ENCODE data around the gene APBB2.
A peak's percentile ranks its signal among the peaks of the same experiment; 100 is the strongest.

Gene APBB2

GRCh38 chr4:41205854-41206460, 8.4 kb downstream of the APBB2 start:
- Histone ChIP-seq H3K27ac (ENCODE audit: low read depth, low read length) (peak overlapping the region; percentile 90; the same call in 1 of the 2 replicates), H3K4me3 (ENCODE audit: low read depth, low read length) (no peak overlapping the region)

DNA sequence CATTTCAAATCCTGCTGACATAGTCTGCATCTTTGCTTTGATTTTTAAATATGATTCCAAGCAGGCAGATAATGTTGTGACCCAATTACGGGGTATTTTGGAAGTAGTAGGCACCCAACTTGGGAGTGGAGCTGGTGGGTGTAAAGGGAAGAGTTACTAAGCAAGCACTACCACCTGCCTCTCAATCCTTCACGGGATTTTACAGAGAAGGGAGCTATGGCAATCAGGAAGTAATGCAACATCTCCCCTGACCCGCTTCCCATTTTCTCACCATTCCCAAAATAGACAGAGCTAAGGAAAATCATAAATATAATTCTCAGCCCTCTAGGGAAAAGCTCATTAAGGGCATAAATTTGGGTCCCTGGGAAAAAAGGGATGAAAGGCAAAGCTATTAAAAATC, 9.2 kb downstream of the APBB2 start:
- Histone ChIP-seq H3K4me3 (ENCODE audit: low read depth, low read length) (peak overlapping the region; percentile 38; the same call in 1 of the 2 replicates), H3K79me2 (ENCODE audit: control insufficient read depth, insufficient read depth, low read length, unreplicated experiment) (peaks cover 97% of the 10 kb centered on the region), H3K27ac (ENCODE audit: low read depth, low read length) (peak overlapping the region; percentile 90)

More at GRCh38 chr4:41205854-41206460, 8.4 kb downstream of the APBB2 start:
- H3K79me2 ChIP-seq (ENCODE audit: control insufficient read depth, insufficient read depth, low read length, unreplicated experiment), result peaks cover 97% of the 10 kb centered on the region
- no peaks in the 10 kb centered on the region for H3K27me3 ChIP-seq (ENCODE audit: insufficient read depth, low read length)
- peaks cover 88% of the 10 kb centered on the region for H3K4me1 ChIP-seq (ENCODE audit: control insufficient read depth, insufficient read depth, low read length, unreplicated experiment)
- no peaks in the 10 kb centered on the region for H3K36me3 ChIP-seq (ENCODE audit: insufficient read depth, low read length)
- no peak overlapping the region for H2AFZ ChIP-seq (ENCODE audit: low read length, unreplicated experiment)

DNA sequence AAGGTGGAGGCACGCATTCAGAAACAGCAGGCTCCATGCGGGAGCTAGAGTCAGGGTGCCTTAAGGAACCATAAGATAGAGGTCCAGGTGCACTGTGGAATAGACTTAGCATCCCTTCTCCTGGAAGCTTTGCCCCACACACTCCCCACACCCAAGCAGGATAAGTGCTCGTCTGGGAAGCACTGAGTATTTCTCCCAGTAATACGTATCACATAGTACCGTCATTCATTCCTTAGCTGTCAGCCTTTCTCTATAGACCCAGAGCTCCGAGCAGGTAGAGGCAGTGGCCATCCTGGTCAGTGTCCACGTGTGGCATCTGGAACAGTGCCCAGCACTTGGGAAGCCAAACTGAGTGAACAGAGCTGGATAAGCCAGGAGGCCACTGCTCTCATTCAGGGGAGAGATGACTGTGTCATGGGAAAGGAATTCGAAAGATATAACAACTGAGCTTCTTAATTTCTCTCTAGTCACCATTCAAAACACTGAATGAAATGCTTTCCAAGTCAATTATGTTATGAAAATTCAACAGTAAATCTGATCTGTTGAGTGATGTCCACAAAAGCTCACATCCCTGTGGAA, 9.9 kb downstream of the APBB2 start:
- Histone ChIP-seq H3K4me1 (ENCODE audit: control insufficient read depth, insufficient read depth, low read length, unreplicated experiment) (peaks cover 98% of the 10 kb centered on the region), H3K27me3 (ENCODE audit: insufficient read depth, low read length) (no peaks in the 10 kb centered on the region), H3K36me3 (ENCODE audit: insufficient read depth, low read length) (no peaks in the 10 kb centered on the region), H2AFZ (ENCODE audit: low read length, unreplicated experiment) (no peak overlapping the region), H3K4me3 (ENCODE audit: low read depth, low read length) (peak overlapping the region; percentile 46; the same call in 1 of the 2 replicates), H3K27ac (ENCODE audit: low read depth, low read length) (peak overlapping the region; percentile 90), H3K79me2 (ENCODE audit: control insufficient read depth, insufficient read depth, low read length, unreplicated experiment) (peaks cover 97% of the 10 kb centered on the region)

More for the DNA sequence above, 9.2 kb downstream of the APBB2 start:
- Histone ChIP-seq H3K27me3 (ENCODE audit: insufficient read depth, low read length) (no peaks in the 10 kb centered on the region), H3K4me1 (ENCODE audit: control insufficient read depth, insufficient read depth, low read length, unreplicated experiment) (peaks cover 96% of the 10 kb centered on the region), H2AFZ (ENCODE audit: low read length, unreplicated experiment) (no peak overlapping the region), H3K36me3 (ENCODE audit: insufficient read depth, low read length) (no peaks in the 10 kb centered on the region)

- H2AFZ ChIP-seq (ENCODE audit: low read length, unreplicated experiment), result peak overlapping the region; percentile 39
- peaks cover 92% of the 10 kb centered on the region for H3K4me1 ChIP-seq (ENCODE audit: control insufficient read depth, insufficient read depth, low read length, unreplicated experiment)
- H3K79me2 ChIP-seq (ENCODE audit: control insufficient read depth, insufficient read depth, low read length, unreplicated experiment), result peaks cover 97% of the 10 kb centered on the region
- H3K36me3 ChIP-seq (ENCODE audit: insufficient read depth, low read length), result no peaks in the 10 kb centered on the region
- peak overlapping the region; percentile 90 for H3K27ac ChIP-seq (ENCODE audit: low read depth, low read length)
- H3K27me3 ChIP-seq (ENCODE audit: insufficient read depth, low read length), result no peaks in the 10 kb centered on the region
- peak overlapping the region; percentile 46; the same call in 1 of the 2 replicates for H3K4me3 ChIP-seq (ENCODE audit: low read depth, low read length)
Measured at GRCh38 chr4:41203841-41204240, 10.5 kb downstream of the APBB2 start.

DNA sequence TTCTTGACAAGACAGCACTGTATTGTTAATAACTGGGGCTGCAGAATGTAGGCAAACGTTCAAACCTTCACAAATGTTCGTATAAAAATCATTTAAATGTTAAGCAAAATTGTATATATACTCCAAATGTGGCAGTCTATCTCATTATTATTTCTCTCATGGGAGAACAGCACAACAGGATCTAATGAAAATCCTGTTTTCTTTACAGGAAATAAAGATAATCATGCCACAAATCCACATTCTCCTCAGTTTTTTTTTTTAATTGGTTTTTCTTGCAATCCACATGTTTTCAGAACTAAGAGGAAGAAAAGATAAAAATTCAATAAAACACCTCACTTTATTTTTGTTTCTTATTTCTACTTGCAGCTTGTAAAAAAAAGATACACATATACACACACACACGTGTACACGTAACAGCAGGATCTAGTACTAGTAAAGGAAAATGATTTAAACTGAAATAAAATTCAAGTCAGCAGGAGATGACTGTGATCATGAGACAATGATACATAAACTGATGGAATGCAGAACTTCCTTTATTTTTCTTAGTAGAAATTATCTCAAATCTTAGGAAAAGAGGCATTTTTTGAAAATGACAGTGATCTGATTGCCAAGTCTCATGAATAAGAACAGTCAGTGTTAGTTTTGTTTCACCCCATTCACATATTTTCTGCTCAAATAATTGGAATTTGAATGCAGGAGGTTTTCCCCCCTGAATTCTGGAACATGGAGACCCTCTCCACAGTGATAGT, 11.3 kb downstream of the APBB2 start:
- H3K79me2 ChIP-seq (ENCODE audit: control insufficient read depth, insufficient read depth, low read length, unreplicated experiment), result peaks cover 98% of the 10 kb centered on the region
- H3K36me3 ChIP-seq (ENCODE audit: insufficient read depth, low read length), result no peaks in the 10 kb centered on the region; the same call in 1 of the 2 replicates
- peak overlapping the region; percentile 39 for H2AFZ ChIP-seq (ENCODE audit: low read length, unreplicated experiment)
- H3K4me1 ChIP-seq (ENCODE audit: control insufficient read depth, insufficient read depth, low read length, unreplicated experiment), result peaks cover 84% of the 10 kb centered on the region
- peak overlapping the region; percentile 90 for H3K27ac ChIP-seq (ENCODE audit: low read depth, low read length)
- H3K27me3 ChIP-seq (ENCODE audit: insufficient read depth, low read length), result no peaks in the 10 kb centered on the region
- peak overlapping the region; percentile 46 for H3K4me3 ChIP-seq (ENCODE audit: low read depth, low read length)

- H3K79me2 ChIP-seq (ENCODE audit: control insufficient read depth, insufficient read depth, low read length, unreplicated experiment), result peaks cover 98% of the 10 kb centered on the region
- no peak overlapping the region for H2AFZ ChIP-seq (ENCODE audit: low read length, unreplicated experiment)
- H3K4me1 ChIP-seq (ENCODE audit: control insufficient read depth, insufficient read depth, low read length, unreplicated experiment), result peaks cover 79% of the 10 kb centered on the region
- H3K36me3 ChIP-seq (ENCODE audit: insufficient read depth, low read length), result no peaks in the 10 kb centered on the region; the same call in 1 of the 2 replicates
- peak overlapping the region; percentile 90 for H3K27ac ChIP-seq (ENCODE audit: low read depth, low read length)
- peak overlapping the region; percentile 46 for H3K4me3 ChIP-seq (ENCODE audit: low read depth, low read length)
- no peaks in the 10 kb centered on the region for H3K27me3 ChIP-seq (ENCODE audit: insufficient read depth, low read length)
Measured at GRCh38 chr4:41202356-41202755, 12.0 kb downstream of the APBB2 start.

DNA sequence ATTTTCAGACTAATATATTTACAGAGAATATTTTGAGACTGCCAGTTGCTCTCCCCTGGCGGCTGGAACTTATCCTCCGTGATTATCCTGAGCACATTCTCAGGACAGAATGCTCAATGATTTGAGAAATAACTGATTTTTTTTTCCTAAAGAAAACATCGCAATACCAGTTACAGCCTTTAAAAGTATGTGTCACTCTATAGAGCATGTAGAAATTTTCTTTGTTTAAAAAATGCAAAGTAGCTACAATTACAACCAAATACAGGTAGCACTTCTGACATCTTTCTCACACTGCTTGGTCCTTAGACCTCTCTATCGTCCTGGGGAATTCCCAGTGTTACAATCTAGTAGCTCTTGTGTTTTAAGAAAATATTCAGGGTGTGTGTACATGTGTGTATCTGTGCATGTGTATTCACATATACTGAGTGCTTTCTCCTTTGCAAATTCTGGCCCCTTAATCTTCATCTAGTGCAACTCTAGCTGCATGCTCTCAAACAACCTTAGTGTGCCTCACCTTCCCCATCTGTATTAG, 13.8 kb downstream of the APBB2 start:
- H3K79me2 ChIP-seq (ENCODE audit: control insufficient read depth, insufficient read depth, low read length, unreplicated experiment), result peaks cover 98% of the 10 kb centered on the region
- peaks cover 3% of the 10 kb centered on the region for H3K36me3 ChIP-seq (ENCODE audit: insufficient read depth, low read length)
- no peaks in the 10 kb centered on the region for H3K27me3 ChIP-seq (ENCODE audit: insufficient read depth, low read length)
- no peak overlapping the region for H3K27ac ChIP-seq (ENCODE audit: low read depth, low read length)
- no peak overlapping the region for H3K4me3 ChIP-seq (ENCODE audit: low read depth, low read length)
- H3K4me1 ChIP-seq (ENCODE audit: control insufficient read depth, insufficient read depth, low read length, unreplicated experiment), result peaks cover 70% of the 10 kb centered on the region
- no peak overlapping the region for H2AFZ ChIP-seq (ENCODE audit: low read length, unreplicated experiment)

- no peaks in the 10 kb centered on the region for H3K27me3 ChIP-seq (ENCODE audit: insufficient read depth, low read length)
- no peak overlapping the region for H2AFZ ChIP-seq (ENCODE audit: low read length, unreplicated experiment)
- H3K36me3 ChIP-seq (ENCODE audit: insufficient read depth, low read length), result peaks cover 3% of the 10 kb centered on the region
- peaks cover 62% of the 10 kb centered on the region for H3K4me1 ChIP-seq (ENCODE audit: control insufficient read depth, insufficient read depth, low read length, unreplicated experiment)
- H3K27ac ChIP-seq (ENCODE audit: low read depth, low read length), result no peak overlapping the region
- no peak overlapping the region for H3K4me3 ChIP-seq (ENCODE audit: low read depth, low read length)
- H3K79me2 ChIP-seq (ENCODE audit: control insufficient read depth, insufficient read depth, low read length, unreplicated experiment), result peaks cover 98% of the 10 kb centered on the region
Measured at GRCh38 chr4:41199788-41200187, 14.6 kb downstream of the APBB2 start.

DNA sequence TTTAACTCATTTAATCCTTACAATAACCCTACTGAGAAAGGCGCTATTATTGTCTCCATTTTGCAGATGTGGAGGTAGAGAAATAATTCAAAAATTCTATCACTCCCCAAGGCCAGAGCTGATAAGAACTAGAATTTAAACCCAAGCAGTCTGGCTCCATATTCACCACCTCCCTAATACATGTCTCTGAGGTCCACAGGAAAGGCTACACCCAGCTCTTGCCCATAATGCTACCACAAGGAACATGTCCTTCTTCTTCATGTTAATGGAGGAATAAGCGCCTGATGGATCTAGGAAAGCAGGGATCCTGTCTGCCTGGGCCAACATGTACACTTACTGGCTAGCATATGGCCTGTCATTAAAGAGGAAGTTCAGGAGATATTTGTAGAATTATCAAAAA, 16.3 kb downstream of the APBB2 start:
- H2AFZ ChIP-seq (ENCODE audit: low read length, unreplicated experiment), result no peak overlapping the region
- peaks cover 6% of the 10 kb centered on the region for H3K36me3 ChIP-seq (ENCODE audit: insufficient read depth, low read length)
- H3K4me3 ChIP-seq (ENCODE audit: low read depth, low read length), result no peak overlapping the region
- peaks cover 44% of the 10 kb centered on the region for H3K4me1 ChIP-seq (ENCODE audit: control insufficient read depth, insufficient read depth, low read length, unreplicated experiment)
- H3K79me2 ChIP-seq (ENCODE audit: control insufficient read depth, insufficient read depth, low read length, unreplicated experiment), result peaks cover 89% of the 10 kb centered on the region
- no peaks in the 10 kb centered on the region for H3K27me3 ChIP-seq (ENCODE audit: insufficient read depth, low read length)
- no peak overlapping the region for H3K27ac ChIP-seq (ENCODE audit: low read depth, low read length)

DNA sequence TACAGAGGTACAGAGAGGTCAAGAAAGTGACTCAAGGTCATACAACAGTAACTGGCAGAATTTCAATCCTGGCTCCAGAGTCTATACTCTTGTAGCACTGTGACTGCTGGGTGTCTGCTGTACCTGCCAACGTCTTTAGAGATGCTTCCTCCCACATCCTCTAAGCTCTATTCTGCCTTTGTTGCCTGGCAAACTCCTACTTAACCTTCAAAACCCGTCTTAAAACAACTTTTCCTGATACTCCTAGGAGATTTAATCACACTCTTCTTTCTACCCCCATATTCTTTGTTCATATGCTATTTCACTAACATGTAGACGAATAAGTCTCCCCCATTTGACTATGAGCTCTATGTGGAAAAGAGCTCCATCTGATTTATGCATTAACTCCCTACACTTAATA, 16.8 kb downstream of the APBB2 start:
- H3K4me3 ChIP-seq (ENCODE audit: low read depth, low read length), result no peak overlapping the region
- H3K4me1 ChIP-seq (ENCODE audit: control insufficient read depth, insufficient read depth, low read length, unreplicated experiment), result peaks cover 39% of the 10 kb centered on the region
- no peak overlapping the region for H3K27ac ChIP-seq (ENCODE audit: low read depth, low read length)
- H3K79me2 ChIP-seq (ENCODE audit: control insufficient read depth, insufficient read depth, low read length, unreplicated experiment), result peaks cover 88% of the 10 kb centered on the region
- peaks cover 7% of the 10 kb centered on the region for H3K36me3 ChIP-seq (ENCODE audit: insufficient read depth, low read length)
- no peak overlapping the region for H2AFZ ChIP-seq (ENCODE audit: low read length, unreplicated experiment)
- no peaks in the 10 kb centered on the region for H3K27me3 ChIP-seq (ENCODE audit: insufficient read depth, low read length)

Measured in ACC112 (cell line).